Astrocyte (in vitro differentiated cells and primary cell): ENCODE data around the gene SPPL2C. TPM values are rescaled to one million over a fixed set of nuclear protein-coding genes. Genes with fewer than 3 reads are reported as not detected.
A peak's percentile ranks its signal among the peaks of the same experiment; 100 is the strongest.

ENCODE experiments used
- DNase-seq: peaks from one replicate; pipeline ENCODE4 v3.0.0-alpha.2; 2010; ENCODE audit warnings: low read depth
- FAIRE-seq: peaks from 2 replicates; lab custom pipeline; 2011; peaks lifted over from hg19 to GRCh38; lab: Jason Lieb, UNC
- H2AFZ ChIP-seq: 2 replicates; pipeline ENCODE4 v1.6.0; 2012; ENCODE audit warnings: low read depth, low read length, inconsistent platforms
- H3K27ac ChIP-seq: 2 replicates; pipeline ENCODE4 v1.5.1; 2011; ENCODE audit warnings: low read depth, low read length, inconsistent platforms
- H3K27me3 ChIP-seq: 2 replicates; pipeline ENCODE4 v1.6.0; 2011; ENCODE audit warnings: low read length, inconsistent platforms; ENCODE audit not compliant: insufficient read depth
- H3K36me3 ChIP-seq: 2 replicates; pipeline ENCODE4 v1.5.1; 2011; ENCODE audit warnings: low read length, inconsistent platforms; ENCODE audit not compliant: insufficient read depth
- H3K4me1 ChIP-seq: 2 replicates; pipeline ENCODE4 v1.5.1; 2011; ENCODE audit warnings: low read length, inconsistent platforms; ENCODE audit not compliant: insufficient read depth
- H3K4me2 ChIP-seq: 2 replicates; pipeline ENCODE4 v1.6.0; 2012; ENCODE audit warnings: low read length, inconsistent platforms
- H3K4me3 ChIP-seq: 2 replicates; pipeline ENCODE4 v1.5.1; 2011; ENCODE audit warnings: low read depth, mild to moderate bottlenecking, low read length, inconsistent platforms; ENCODE audit not compliant: insufficient read depth
- H3K79me2 ChIP-seq: 2 replicates; pipeline ENCODE4 v1.6.0; 2012; ENCODE audit warnings: mild to moderate bottlenecking, low read length, inconsistent platforms; ENCODE audit not compliant: insufficient read depth
- H3K9ac ChIP-seq: 2 replicates; pipeline ENCODE4 v1.6.0; 2012; ENCODE audit warnings: mild to moderate bottlenecking, low read length, inconsistent platforms
- H3K9me3 ChIP-seq: 2 replicates; pipeline ENCODE4 v1.5.1; 2012; ENCODE audit warnings: low read depth, mild to moderate bottlenecking, low read length, inconsistent platforms; ENCODE audit not compliant: insufficient read depth
- H4K20me1 ChIP-seq: 2 replicates; pipeline ENCODE4 v1.6.0; 2012; ENCODE audit warnings: low read length, inconsistent platforms; ENCODE audit not compliant: insufficient read depth
- H3K27ac Mint-ChIP-seq: one replicate; pipeline ENCODE4 v1.8.0; 2021; ENCODE audit warnings: mild to moderate bottlenecking, mixed read lengths; ENCODE audit not compliant: unreplicated experiment
- H3K27me3 Mint-ChIP-seq: one replicate; pipeline ENCODE4 v1.8.0; 2021; ENCODE audit warnings: low read depth, mixed read lengths; ENCODE audit not compliant: unreplicated experiment
- H3K36me3 Mint-ChIP-seq: one replicate; pipeline ENCODE4 v1.8.0; 2021; ENCODE audit warnings: low read depth, mixed read lengths; ENCODE audit not compliant: unreplicated experiment
- H3K4me1 Mint-ChIP-seq: one replicate; pipeline ENCODE4 v1.8.0; 2021; ENCODE audit warnings: low read depth, mixed read lengths; ENCODE audit not compliant: unreplicated experiment
- H3K4me3 Mint-ChIP-seq: one replicate; pipeline ENCODE4 v1.8.0; 2021; ENCODE audit warnings: mild to moderate bottlenecking, moderate library complexity, mixed read lengths; ENCODE audit not compliant: unreplicated experiment
- H3K9me3 Mint-ChIP-seq: one replicate; pipeline ENCODE4 v1.8.0; 2021; ENCODE audit warnings: mild to moderate bottlenecking, mixed read lengths; ENCODE audit not compliant: unreplicated experiment
- CTCF ChIP-seq: IDR thresholded peaks from 2 replicates; pipeline ENCODE4 v1.5.1; 2011; ENCODE audit warnings: low read depth, mild to moderate bottlenecking, inconsistent platforms, low read length, moderate library complexity; ENCODE audit not compliant: insufficient read depth
- EZH2 ChIP-seq: IDR thresholded peaks from 2 replicates; pipeline ENCODE4 v1.6.1; 2012; ENCODE audit warnings: mild to moderate bottlenecking, low read length, inconsistent platforms; ENCODE audit not compliant: insufficient read depth
- total RNA-seq: library from RNA; stranded (reverse); gene quantifications from 2 replicates; pipeline ENCODE4 v1.2.1, GENCODE V29; 2021

Gene SPPL2C
- total RNA-seq, 1 donor from 2014 or later: not detected

- DNase-seq: no peak
- no peaks in the 10 kb centered on the region for H3K9me3 ChIP-seq
- no peak overlapping the region for H3K27ac Mint-ChIP-seq
- no peak overlapping the region for H3K4me3 ChIP-seq
- H3K4me1 Mint-ChIP-seq: no peaks in the 10 kb centered on the region
- H3K27ac ChIP-seq: no peak overlapping the region
- H3K4me2 ChIP-seq: no peak overlapping the region
- H4K20me1 ChIP-seq: no peaks in the 10 kb centered on the region
- H3K9me3 Mint-ChIP-seq: no peaks in the 10 kb centered on the region
- no peaks in the 10 kb centered on the region for H3K79me2 ChIP-seq
- H3K27me3 ChIP-seq: peaks cover 6% of the 10 kb centered on the region
- no peaks in the 10 kb centered on the region for H3K4me1 ChIP-seq
- no peak for TF ChIP-seq CTCF
- TF ChIP-seq EZH2: no peak
- no peak for FAIRE-seq
- H3K36me3 ChIP-seq: no peaks in the 10 kb centered on the region
- H3K9ac ChIP-seq: no peak overlapping the region
- H3K36me3 Mint-ChIP-seq: peaks cover 1% of the 10 kb centered on the region
- no peak overlapping the region for H2AFZ ChIP-seq
- no peak overlapping the region for H3K4me3 Mint-ChIP-seq
- peaks cover 51% of the 10 kb centered on the region for H3K27me3 Mint-ChIP-seq
These were observed 7.2 kb downstream of the SPPL2C start for GRCh38 chr17:45851873-45852272.

GRCh38 chr17:45852535-45853297 lies 8.0 kb downstream of the SPPL2C start:
- Histone ChIP-seq H2AFZ (no peak overlapping the region), H4K20me1 (no peaks in the 10 kb centered on the region), H3K4me1 (no peaks in the 10 kb centered on the region), H3K27me3 (peaks cover 6% of the 10 kb centered on the region), H3K4me3 (no peak overlapping the region), H3K36me3 (no peaks in the 10 kb centered on the region), H3K9ac (no peak overlapping the region), H3K79me2 (no peaks in the 10 kb centered on the region), H3K9me3 (no peaks in the 10 kb centered on the region), H3K4me2 (no peak overlapping the region), H3K27ac (no peak overlapping the region)
- Mint-ChIP-seq H3K27me3 (peaks cover 45% of the 10 kb centered on the region), H3K4me1 (no peaks in the 10 kb centered on the region), H3K27ac (no peak overlapping the region), H3K4me3 (no peak overlapping the region), H3K36me3 (peaks cover 1% of the 10 kb centered on the region), H3K9me3 (no peaks in the 10 kb centered on the region)
- DNase-seq (peak; percentile 8), FAIRE-seq (no peak)
- TF ChIP-seq CTCF (peak; percentile 96), EZH2 (no peak)

- no peaks in the 10 kb centered on the region for H4K20me1 ChIP-seq
- no peak overlapping the region for H3K27ac Mint-ChIP-seq
- no peaks in the 10 kb centered on the region for H3K79me2 ChIP-seq
- peaks cover 6% of the 10 kb centered on the region for H3K27me3 ChIP-seq
- no peak for TF ChIP-seq CTCF
- no peak for TF ChIP-seq EZH2
- no peak overlapping the region for H3K4me2 ChIP-seq
- H3K27me3 Mint-ChIP-seq: peaks cover 43% of the 10 kb centered on the region
- H3K9me3 ChIP-seq: no peaks in the 10 kb centered on the region
- no peak overlapping the region for H3K9ac ChIP-seq
- no peak overlapping the region for H3K27ac ChIP-seq
- no peak for DNase-seq
- no peak overlapping the region for H2AFZ ChIP-seq
- FAIRE-seq: no peak
- H3K4me3 Mint-ChIP-seq: no peak overlapping the region
- H3K36me3 ChIP-seq: no peaks in the 10 kb centered on the region
- peaks cover 1% of the 10 kb centered on the region for H3K36me3 Mint-ChIP-seq
- no peaks in the 10 kb centered on the region for H3K4me1 ChIP-seq
- no peaks in the 10 kb centered on the region for H3K4me1 Mint-ChIP-seq
- no peak overlapping the region for H3K4me3 ChIP-seq
- no peaks in the 10 kb centered on the region for H3K9me3 Mint-ChIP-seq
These were observed 9.5 kb downstream of the SPPL2C start for GRCh38 chr17:45854209-45854608.
